Liver (tissue), 9 donors: ENCODE results near the gene CD300LG. TPM values are rescaled to one million over a fixed set of nuclear protein-coding genes. Genes with fewer than 3 reads are reported as not detected.

ENCODE experiments used
- DNase-seq: peaks from one replicate; pipeline ENCODE4 v3.0.0-alpha.2; 2017; ENCODE audit warnings: low spot score
- H3K27ac ChIP-seq, 2 donors: one replicate each; pipeline ENCODE4 v1.7.0; 2013; ENCODE audit warnings: inconsistent platforms in 2 of 2, low read length in 2 of 2, control low read depth in 1 of 2, low read depth in 1 of 2, mild to moderate bottlenecking in 1 of 2
- H3K27me3 ChIP-seq, 4 donors: one replicate each; pipeline versions ENCODE4 v1.6.1 to v1.7.0; 2013; ENCODE audit warnings: low read length in 3 of 4, inconsistent platforms in 1 of 4, mild to moderate bottlenecking in 1 of 4, moderate library complexity in 1 of 4; ENCODE audit not compliant: control insufficient read depth in 4 of 4, insufficient read depth in 4 of 4
- H3K36me3 ChIP-seq, 4 donors: one replicate each; pipeline versions ENCODE4 v1.6.1 to v1.7.0; 2013; ENCODE audit warnings: low read length in 3 of 4, mild to moderate bottlenecking in 3 of 4, low read depth in 1 of 4, moderate library complexity in 1 of 4; ENCODE audit not compliant: control insufficient read depth in 4 of 4, insufficient read depth in 3 of 4
- H3K4me1 ChIP-seq, 4 donors: one replicate each; pipeline versions ENCODE4 v1.6.1 to v1.7.0; 2013; ENCODE audit warnings: low read length in 3 of 4, mild to moderate bottlenecking in 3 of 4, moderate library complexity in 1 of 4; ENCODE audit not compliant: control insufficient read depth in 4 of 4, insufficient read depth in 4 of 4
- H3K4me3 ChIP-seq, 3 donors: one replicate each; pipeline versions ENCODE4 v1.6.1 to v1.7.0; 2013; ENCODE audit warnings: low read length in 3 of 3, control low read depth in 1 of 3, low read depth in 1 of 3, mild to moderate bottlenecking in 1 of 3
- H3K9ac ChIP-seq, 2 donors: one replicate each; pipeline ENCODE4 v1.7.0; 2013; ENCODE audit warnings: low read length in 2 of 2, mild to moderate bottlenecking in 2 of 2, moderate library complexity in 2 of 2, control low read depth in 1 of 2, low read depth in 1 of 2
- H3K9me3 ChIP-seq, 4 donors: one replicate each; pipeline versions ENCODE4 v1.6.1 to v1.7.0; 2013; ENCODE audit warnings: low read length in 3 of 4; ENCODE audit not compliant: control insufficient read depth in 4 of 4
- ATF3 ChIP-seq: IDR thresholded peaks from 2 replicates; pipeline ENCODE4 v1.6.1; 2016; ENCODE audit warnings: antibody characterized with exemption
- FOXA1 ChIP-seq: IDR thresholded peaks from 2 replicates; pipeline ENCODE4 v1.6.1; 2016; ENCODE audit warnings: antibody characterized with exemption
- GABPA ChIP-seq, 2 donors: IDR thresholded peaks in 1 of 2; conservative IDR thresholded peaks in 1 of 2; 2 replicates each; pipeline ENCODE4 v1.6.1; 2016; ENCODE audit warnings: antibody characterized with exemption in 2 of 2, mild to moderate bottlenecking in 1 of 2, moderate library complexity in 1 of 2
- MAX ChIP-seq: IDR thresholded peaks from 2 replicates; pipeline ENCODE4 v1.6.1; 2016; ENCODE audit warnings: antibody characterized with exemption
- RAD21 ChIP-seq, 2 donors: IDR thresholded peaks; 2 replicates each; pipeline ENCODE4 v1.6.1; 2016; ENCODE audit warnings: antibody characterized with exemption in 2 of 2, mild to moderate bottlenecking in 2 of 2
- REST ChIP-seq: IDR thresholded peaks from 2 replicates; pipeline ENCODE4 v1.6.1; 2016; ENCODE audit warnings: antibody characterized with exemption, mild to moderate bottlenecking
- RXRA ChIP-seq, 2 donors: IDR thresholded peaks; 2 replicates each; pipeline ENCODE4 v1.6.1; 2017 to 2018; ENCODE audit warnings: antibody characterized with exemption in 2 of 2, mild to moderate bottlenecking in 1 of 2
- YY1 ChIP-seq: IDR thresholded peaks from 2 replicates; pipeline ENCODE4 v1.6.1; 2016; ENCODE audit warnings: antibody characterized with exemption, mild to moderate bottlenecking
- WGBS: extraction: QIAGEN DNeasy Blood & Tissue Kit; methylation state at CpG from one replicate; pipeline ENCODE4 v1.1.7; 2013; 5-methylcytosine and 5-hydroxymethylcytosine counted together
- polyA plus RNA-seq, 2 donors: library from polyadenylated mRNA; stranded (reverse) in 1 of 2; unstranded in 1 of 2; fragments of 200-250 nt in 1 of 2; fragments of >200 nt in 1 of 2; fragmentation: Nextera tagmentation in 1 of 2; extraction: Ambion mirVana in 1 of 2; gene quantifications; one replicate each; pipeline versions ENCODE4 v1.2.1 to v1.2.3, GENCODE V29; 2013 to 2015
- total RNA-seq, 2 donors: library from RNA; depleted of rRNA; stranded (reverse); fragments of >200 nt; gene quantifications; one replicate each; pipeline ENCODE4 v1.2.3, GENCODE V29; 2014
- donor health status: healthy.
- donor health status: healthy.
- donor health status: healthy.
- donor health status: healthy.
- donor health status: healthy.

Gene CD300LG
- total and polyA plus RNA-seq, 4 donors: 0.14 to 0.58 (median 0.20) TPM

- WGBS: 71% methylated on average over 6 of the region's 6 CpGs
- no peak for DNase-seq
- no peak for TF ChIP-seq MAX
- TF ChIP-seq YY1: no peak
- no peak overlapping the region for H3K4me3 ChIP-seq
- H3K36me3 ChIP-seq: no peaks in the 10 kb centered on the region
- H3K9ac ChIP-seq: no peak overlapping the region
- H3K4me1 ChIP-seq: no peaks in the 10 kb centered on the region
- no peaks in the 10 kb centered on the region for H3K9me3 ChIP-seq
- no peak overlapping the region for H3K27ac ChIP-seq
- H3K27me3 ChIP-seq: no peaks in the 10 kb centered on the region
Observed at GRCh38 chr17:43873815-43874214, 26.8 kb downstream of the CD300LG start.

GRCh38 chr17:43874293-43874692 is 27.3 kb downstream of the CD300LG start:
- Histone ChIP-seq H3K9me3 (no peaks in the 10 kb centered on the region), H3K9ac (no peak overlapping the region), H3K4me3 (no peak overlapping the region), H3K4me1 (no peaks in the 10 kb centered on the region), H3K27me3 (no peaks in the 10 kb centered on the region), H3K27ac (no peak overlapping the region), H3K36me3 (no peaks in the 10 kb centered on the region)
- WGBS: 83% methylated on average over 3 of the region's 3 CpGs
- no peak for TF ChIP-seq GABPA (IDR thresholded peaks at IDR 0.05 in 1 of 2, conservative IDR thresholded peaks at IDR 0.05 in 1 of 2)
- TF ChIP-seq RAD21 (IDR thresholded peaks at IDR 0.05): no peak
- DNase-seq: no peak

GRCh38 chr17:43875476-43876147 is 28.6 kb downstream of the CD300LG start:
- DNase-seq: no peak
- Histone ChIP-seq H3K9ac (no peak overlapping the region), H3K4me3 (no peak overlapping the region), H3K4me1 (no peaks in the 10 kb centered on the region), H3K27ac (no peak overlapping the region), H3K36me3 (no peaks in the 10 kb centered on the region), H3K9me3 (no peaks in the 10 kb centered on the region), H3K27me3 (no peaks in the 10 kb centered on the region)
- no peak for TF ChIP-seq YY1
- TF ChIP-seq RXRA (IDR thresholded peaks at IDR 0.05): no peak
- WGBS: 86% methylated on average over 3 of the region's 3 CpGs

GRCh38 chr17:43877031-43877430 is 30.1 kb downstream of the CD300LG start:
- no peak for TF ChIP-seq ATF3
- no peak for TF ChIP-seq REST
- no peak for TF ChIP-seq FOXA1
- Histone ChIP-seq H3K4me3 (no peak overlapping the region), H3K4me1 (no peaks in the 10 kb centered on the region), H3K9me3 (no peaks in the 10 kb centered on the region), H3K36me3 (no peaks in the 10 kb centered on the region), H3K27me3 (no peaks in the 10 kb centered on the region), H3K9ac (no peak overlapping the region), H3K27ac (no peak overlapping the region)
- no peak for DNase-seq
- WGBS: 91% methylated on average over 7 of the region's 7 CpGs
